K562 (cell line): ENCODE measurements around the gene MAP3K19. TPM values are rescaled to one million over a fixed set of nuclear protein-coding genes. Genes with fewer than 3 reads are reported as not detected.

ENCODE experiments used
- ATAC-seq: fragments of 200-7000 bp; cut with Tn5 transposase; 3 replicates; pipeline ENCODE4 v1.9.1; 2020; ENCODE audit warnings: moderate library complexity
- BruUV-seq: library from RNA; stranded (reverse); fragments of 400-500 nt; replicated peaks from 2 replicates; lab custom pipeline; 2021; lab: Mats Ljungman, UMichigan
- CTCF ChIA-PET: fragments of 300-600 bp; formaldehyde crosslinking; extraction: SDS; loops from one replicate; lab custom pipeline; 2021; ENCODE audit warnings: low intra/inter-chr PET ratio; lab: Yijun Ruan, JAX
- POLR2A ChIA-PET: fragments of 300-600, 350-650 bp; sonication (Branson Sonifier 250); formaldehyde crosslinking; extraction: SDS; loops from one replicate; lab custom pipeline; 2021; ENCODE audit warnings: antibody characterized with exemption, inconsistent platforms; lab: Yijun Ruan, JAX
- DNase-seq, 4 experiments: peaks; one replicate each; pipeline versions ENCODE4 v3.0.0 to v3.0.0-alpha.2; 2011 to 2018; ENCODE audit warnings: low spot score in 3 of 4, mixed read lengths in 3 of 4; ENCODE audit errors: extremely low read depth in 1 of 4
- FAIRE-seq: peaks from 2 replicates; lab custom pipeline; 2011; peaks lifted over from hg19 to GRCh38; lab: Jason Lieb, UNC
- H2AFZ ChIP-seq: 2 replicates; pipeline ENCODE4 v1.6.0; 2011; ENCODE audit warnings: low read depth, low read length, control low read depth, inconsistent platforms
- H3K27ac ChIP-seq: fragments of 200-600 bp; 3 replicates; pipeline ENCODE4 v1.8.0; 2011; ENCODE audit warnings: low read depth, mild to moderate bottlenecking, control low read depth, inconsistent platforms, low read length, moderate library complexity, mixed read lengths; ENCODE audit errors: extremely low read depth
- H3K27me3 ChIP-seq, 2 experiments: fragments of 300-600 bp in 1 of 2; 2 replicates in 1 of 2; 3 replicates in 1 of 2; pipeline versions ENCODE4 v1.6.0 to v1.8.0; 2011; ENCODE audit warnings: inconsistent platforms in 2 of 2, low read length in 2 of 2, mild to moderate bottlenecking in 1 of 2, mixed read lengths in 1 of 2, moderate library complexity in 1 of 2; ENCODE audit not compliant: control insufficient read depth in 2 of 2, insufficient read depth in 2 of 2
- H3K36me3 ChIP-seq: fragments of 300-600 bp; 3 replicates; pipeline ENCODE4 v1.8.0; 2011; ENCODE audit warnings: mild to moderate bottlenecking, low read length, inconsistent platforms; ENCODE audit not compliant: control insufficient read depth, insufficient read depth
- H3K4me1 ChIP-seq, 2 experiments: fragments of 200-600 bp in 1 of 2; replicated peaks in 1 of 2; 2 replicates in 1 of 2; 3 replicates in 1 of 2; pipeline versions ENCODE4 v1.5.1 to v1.8.0; 2011; ENCODE audit warnings: inconsistent platforms in 2 of 2, low read length in 2 of 2, mild to moderate bottlenecking in 1 of 2, mixed read lengths in 1 of 2, moderate library complexity in 1 of 2; ENCODE audit not compliant: control insufficient read depth in 2 of 2, insufficient read depth in 2 of 2
- H3K4me2 ChIP-seq: 2 replicates; pipeline ENCODE4 v1.6.1; 2011; ENCODE audit warnings: low read length, control low read depth, inconsistent platforms, mixed read lengths; ENCODE audit not compliant: insufficient read depth
- H3K4me3 ChIP-seq: fragments of 200-600 bp; sonication (generic), shearing (Covaris generic); 2 replicates; pipeline ENCODE4 v1.5.1; 2016; ENCODE audit warnings: control low read depth, inconsistent platforms
- H3K79me2 ChIP-seq: fragments of 200-600 bp; 3 replicates; pipeline ENCODE4 v1.8.0; 2011; ENCODE audit warnings: low read length, inconsistent platforms; ENCODE audit not compliant: control insufficient read depth, insufficient read depth
- H3K9ac ChIP-seq, 2 experiments: 2 replicates each; pipeline versions ENCODE4 v1.6.0 to v1.6.1; 2011; ENCODE audit warnings: low read depth in 2 of 2, low read length in 2 of 2, control low read depth in 1 of 2, inconsistent platforms in 1 of 2, mild to moderate bottlenecking in 1 of 2, mixed read lengths in 1 of 2; ENCODE audit not compliant: insufficient read depth in 1 of 2
- H3K9me1 ChIP-seq: one replicate; pipeline ENCODE4 v1.6.0; 2011; ENCODE audit warnings: inconsistent platforms, mild to moderate bottlenecking, low read length, moderate library complexity; ENCODE audit not compliant: control insufficient read depth, insufficient read depth
- H3K9me3 ChIP-seq: replicated peaks from 2 replicates; pipeline ENCODE4 v1.5.1; 2011; ENCODE audit warnings: low read depth, low read length, inconsistent platforms; ENCODE audit not compliant: control insufficient read depth, insufficient read depth
- H4K20me1 ChIP-seq: replicated peaks from 2 replicates; pipeline ENCODE4 v1.6.1; 2011; ENCODE audit warnings: low read length, inconsistent platforms, mixed read lengths; ENCODE audit not compliant: control insufficient read depth, insufficient read depth
- AFF1 ChIP-seq, 2 experiments: fragments of 450-650 bp; IDR thresholded peaks; 2 replicates each; pipeline ENCODE4 v1.6.1; 2018; ENCODE audit warnings: mild to moderate bottlenecking in 2 of 2, low read depth in 1 of 2; ENCODE audit not compliant: partially characterized antibody in 2 of 2
- BMI1 ChIP-seq: fragments of 150-350 bp; IDR thresholded peaks from 2 replicates; pipeline ENCODE4 v1.6.1; 2014; ENCODE audit warnings: low read length
- BRF1 ChIP-seq: IDR thresholded peaks from 3 replicates; pipeline ENCODE4 v1.6.1; 2011; ENCODE audit warnings: borderline replicate concordance, mild to moderate bottlenecking; ENCODE audit not compliant: insufficient read length; ENCODE audit errors: extremely low read depth
- CCNT2 ChIP-seq: IDR thresholded peaks from 2 replicates; pipeline ENCODE4 v1.6.1; 2011; ENCODE audit warnings: borderline replicate concordance, low read depth, mild to moderate bottlenecking, moderate library complexity, mixed read lengths, low read length; ENCODE audit not compliant: insufficient read length; ENCODE audit errors: extremely low read depth
- GABPB2 ChIP-seq: fragments of 250-450 bp; sonication (Bioruptor Pico); conservative IDR thresholded peaks from 2 replicates; pipeline ENCODE4 v1.5.1; 2021; ENCODE audit warnings: mild to moderate bottlenecking
- LCOR ChIP-seq: sonication (generic); formaldehyde crosslinking; IDR thresholded peaks from 2 replicates; pipeline ENCODE4 v1.8.0; 2022; ENCODE audit warnings: mild to moderate bottlenecking, missing genetic modification reagents
- NFIX ChIP-seq: fragments of 250-450 bp; sonication (Bioruptor Pico); IDR thresholded peaks from 2 replicates; pipeline ENCODE4 v1.4.0; 2020; ENCODE audit warnings: low read depth, mild to moderate bottlenecking, moderate library complexity
- SRSF1 ChIP-seq: fragments of 200-400 bp; formaldehyde crosslinking; IDR thresholded peaks from 2 replicates; pipeline ENCODE4 v1.6.1; 2017; ENCODE audit warnings: mild to moderate bottlenecking, low read depth, low read length, moderate library complexity
- WHSC1 ChIP-seq: IDR thresholded peaks from one replicate; pipeline ENCODE4 v1.6.1; 2012; ENCODE audit warnings: low read length, control low read depth, inconsistent platforms
- ZHX1 ChIP-seq: fragments of 150-350 bp; conservative IDR thresholded peaks from 2 replicates; pipeline ENCODE4 v1.6.1; 2014; ENCODE audit warnings: low read length
- ZKSCAN1 ChIP-seq: fragments of 150-350 bp; IDR thresholded peaks from 2 replicates; pipeline ENCODE4 v1.6.1; 2016; ENCODE audit warnings: low read depth, low read length
- ZNF239 ChIP-seq: fragments of 250-450 bp; sonication (Bioruptor Pico); IDR thresholded peaks from 2 replicates; pipeline ENCODE4 v1.4.0; 2020; ENCODE audit warnings: mild to moderate bottlenecking
- ZNF512 ChIP-seq: IDR thresholded peaks from 2 replicates; pipeline ENCODE4 v1.6.1; 2016; ENCODE audit warnings: missing genetic modification characterization, missing compliant biosample characterization
- ZNF696 ChIP-seq: fragments of 250-450 bp; sonication (Bioruptor Pico); conservative IDR thresholded peaks from 2 replicates; pipeline ENCODE4 v1.4.0; 2020; ENCODE audit warnings: mild to moderate bottlenecking, moderate library complexity
- WGBS: fragments of 100-300 bp; shearing (Covaris generic); methylation state at CpG from one replicate; pipeline ENCODE4 v1.1.6; 2016; ENCODE audit warnings: low coverage, mixed read lengths; ENCODE audit not compliant: insufficient coverage; ENCODE audit errors: missing lambda C conversion rate; 5-methylcytosine and 5-hydroxymethylcytosine counted together
- in situ Hi-C: fragments of 300-500 bp; cut with MboI; formaldehyde crosslinking; loops from 4 replicates; pipeline ENCODE4 v1.15.0; 2018; ENCODE audit warnings: inconsistent platforms, mixed read lengths
- intact Hi-C: fragments of 100-400 bp; cut with micrococcal nuclease; formaldehyde crosslinking; loops from 2 replicates; pipeline ENCODE4 v1.14.2; 2022
- polyA plus RNA-seq, 8 experiments: library from polyadenylated mRNA; depleted of rRNA in 4 of 8; stranded (reverse) in 5 of 8; unstranded in 3 of 8; fragments of >200 nt; fragmentation: Nextera tagmentation in 2 of 8; fragmentation: Illumina TruSeq in 1 of 8; extraction: Ambion mirVana in 2 of 8; extraction: Trizol in 1 of 8; gene quantifications; 2 replicates each; pipeline versions ENCODE4 v1.2.1 to v1.2.3, GENCODE V29; 2011 to 2014; ENCODE audit warnings: inconsistent platforms in 1 of 8, missing spikeins in 1 of 8
- total RNA-seq, 7 experiments: library from RNA; depleted of rRNA in 6 of 7; stranded (reverse); fragments of >200 nt in 6 of 7; fragmentation: Illumina TruSeq in 2 of 7; extraction: Trizol in 2 of 7; gene quantifications; 2 replicates each; pipeline versions ENCODE4 v1.2.1 to v1.2.3, GENCODE V29; 2011 to 2021; ENCODE audit warnings: low replicate concordance in 1 of 7

The MAP3K19 gene
- total and polyA plus RNA-seq, 9 of the 15 experiments (the other 6 are each of a cell fraction or from before 2014, with no cell fraction given): 0.29 TPM; not detected in 8

DNA sequence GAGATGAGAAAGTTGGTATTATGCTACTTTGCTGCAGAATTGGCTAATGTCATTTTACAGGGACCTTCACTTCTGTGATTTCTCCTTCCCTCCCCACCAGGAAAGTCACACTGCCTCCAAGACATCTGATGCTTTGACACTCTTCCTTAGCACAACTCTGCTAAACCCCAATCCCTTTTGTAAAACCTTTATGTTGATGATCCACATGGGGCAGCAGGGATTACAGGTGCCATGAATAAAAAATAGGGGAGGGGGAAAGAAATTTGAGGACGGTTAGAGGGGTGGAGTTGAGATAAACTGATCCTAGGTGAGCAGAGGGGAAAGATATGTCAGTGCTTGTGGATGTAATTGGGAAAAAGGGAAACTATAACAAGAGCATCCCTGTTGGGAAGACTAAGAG lies 102.3 kb downstream of the MAP3K19 start (continued):
- TF ChIP-seq BRF1: no peak
- TF ChIP-seq ZNF512 (tag): no peak
- no peak for TF ChIP-seq GABPB2 (CRISPR knock-in tag)
- TF ChIP-seq WHSC1: no peak
- TF ChIP-seq, all 486 proteins: peak for 0

GRCh38 chr2:134943540-134943939 lies 103.7 kb downstream of the MAP3K19 start:
- Histone ChIP-seq H3K27ac (no peak overlapping the region), H4K20me1 (no peaks in the 10 kb centered on the region), H3K79me2 (peaks cover 27% of the 10 kb centered on the region), H3K36me3 (peaks cover 92% of the 10 kb centered on the region), H3K27me3 (no peaks in the 10 kb centered on the region), H3K9me3 (no peaks in the 10 kb centered on the region), H3K9ac (no peak overlapping the region), H3K4me3 (no peak overlapping the region), H3K9me1 (no peaks in the 10 kb centered on the region), H2AFZ (no peak overlapping the region), H3K4me2 (no peak overlapping the region), H3K4me1 (no peaks in the 10 kb centered on the region)
- ATAC-seq (no peak), DNase-seq (no peak), FAIRE-seq (no peak)
- no TSS peak for BruUV-seq
- CTCF ChIA-PET: no interaction called here
- in situ Hi-C loops (no loop called here), intact Hi-C loops (no loop called here)
- 100% methylated on average over 2 of the region's 2 CpGs for WGBS
- POLR2A ChIA-PET: no interaction called here
- TF ChIP-seq SRSF1: no peak
- TF ChIP-seq ZKSCAN1: no peak
- TF ChIP-seq ZNF239 (CRISPR knock-in tag): no peak
- TF ChIP-seq AFF1 (IDR thresholded peaks at IDR 0.05; ENCODE audit: low read depth in 1 of 2, partially characterized antibody in 2 of 2): no peak
- no peak for TF ChIP-seq NFIX (CRISPR knock-in tag)
- TF ChIP-seq ZNF696: no peak
- no peak for TF ChIP-seq CCNT2
- TF ChIP-seq LCOR (CRISPR knock-in tag): no peak
- TF ChIP-seq ZHX1: no peak
- no peak for TF ChIP-seq BMI1
